Muscle of leg (tissue), 16 donors: ENCODE data around the gene EIF2AK3. TPM values are rescaled to one million over a fixed set of nuclear protein-coding genes. Genes with fewer than 3 reads are reported as not detected.

Experiments
- DNase-seq: peaks from one replicate; pipeline ENCODE4 v3.0.0; 2013
- H3K27ac ChIP-seq: one replicate; pipeline ENCODE4 v1.5.1; 2013; ENCODE audit warnings: mild to moderate bottlenecking, low read length, control low read depth
- H3K27me3 ChIP-seq: one replicate; pipeline ENCODE4 v1.6.1; 2013; ENCODE audit warnings: low read length; ENCODE audit not compliant: control insufficient read depth, insufficient read depth
- H3K36me3 ChIP-seq: one replicate; pipeline ENCODE4 v1.6.1; 2013; ENCODE audit warnings: low read length; ENCODE audit not compliant: control insufficient read depth, insufficient read depth
- H3K4me1 ChIP-seq: one replicate; pipeline ENCODE4 v1.6.1; 2013; ENCODE audit warnings: low read length; ENCODE audit not compliant: control insufficient read depth, insufficient read depth
- H3K4me3 ChIP-seq: one replicate; pipeline ENCODE4 v1.5.1; 2013; ENCODE audit warnings: low read length, control low read depth
- H3K9me3 ChIP-seq: replicated peaks from 2 replicates; pipeline ENCODE4 v1.6.1; 2013; ENCODE audit warnings: low read depth, low read length; ENCODE audit not compliant: control insufficient read depth
- WGBS: methylation state at CpG from one replicate; pipeline ENCODE4 v1.1.5; 2013; ENCODE audit warnings: missing lambda C conversion rate; ENCODE audit not compliant: insufficient coverage; 5-methylcytosine and 5-hydroxymethylcytosine counted together
- long read RNA-seq, 11 donors: transcript quantifications; one replicate each; lab custom pipeline, GENCODE V29; 2026
- polyA plus RNA-seq, 8 donors: library from polyadenylated mRNA; unstranded; fragments of 120-200 nt; gene quantifications; one replicate each; pipeline versions ENCODE4 v1.2.1 to v1.2.3, GENCODE V29; 2013; ENCODE audit warnings: inconsistent platforms in 1 of 8, low replicate concordance in 1 of 8; ENCODE audit not compliant: insufficient read length in 8 of 8, insufficient read depth in 1 of 8
- total RNA-seq: library from RNA; stranded (reverse); fragments of 120-200 nt; gene quantifications from one replicate; pipeline ENCODE4 v1.2.4, GENCODE V29; 2013

The EIF2AK3 gene
- 22.6 TPM for total RNA-seq
- polyA plus RNA-seq = 10 to 100 TPM; 14.2 to 25.4 (median 17.9) TPM
- long read RNA-seq, donor 1 = 0 reads
- long read RNA-seq, donor 2, full-length matches to known transcripts = 1 of 1 reads
- long read RNA-seq, donor 2, partial matches to known transcripts = 0 of 1 reads
- long read RNA-seq, donor 2, other reads (novel, unspliced or antisense) = 0 of 1 reads
- long read RNA-seq, donor 3, full-length matches to known transcripts = 2 of 2 reads
- long read RNA-seq, donor 3, partial matches to known transcripts = 0 of 2 reads
- long read RNA-seq, donor 3, other reads (novel, unspliced or antisense) = 0 of 2 reads
- long read RNA-seq, donor 4 = 0 reads
- long read RNA-seq, donor 5 = 0 reads
- long read RNA-seq, donor 6, full-length matches to known transcripts = 2 of 2 reads
- long read RNA-seq, donor 6, partial matches to known transcripts = 0 of 2 reads
- long read RNA-seq, donor 6, other reads (novel, unspliced or antisense) = 0 of 2 reads
- long read RNA-seq, donor 7, full-length matches to known transcripts = 1 of 1 reads
- long read RNA-seq, donor 7, partial matches to known transcripts = 0 of 1 reads
- long read RNA-seq, donor 7, other reads (novel, unspliced or antisense) = 0 of 1 reads
- long read RNA-seq, donor 8 = 0 reads
- long read RNA-seq, donor 9 = 0 reads
- long read RNA-seq, donor 10, full-length matches to known transcripts = 1 of 1 reads
- long read RNA-seq, donor 10, partial matches to known transcripts = 0 of 1 reads
- long read RNA-seq, donor 10, other reads (novel, unspliced or antisense) = 0 of 1 reads
- long read RNA-seq, donor 11 = 0 reads

GRCh38 chr2:88627055-88627855 lies at the start of gene EIF2AK3:
Gene EIF2AK3 (minus strand): TSS chr2:88627464. CDS start chr2:88627274, 190 bp downstream.
- DNase-seq = peak; percentile 100
- H3K4me3 ChIP-seq = peak within 1 kb of the TSS; percentile 80
- no peaks in the 10 kb centered on the region for H3K27me3 ChIP-seq
- H3K36me3 ChIP-seq = no peaks in the 10 kb centered on the region
- H3K4me1 ChIP-seq = peaks cover 28% of the 10 kb centered on the region
- under 1% methylated on average over 61 of the region's 75 CpGs for whole genome bisulfite sequencing
- H3K9me3 ChIP-seq = no peaks in the 10 kb centered on the region
- H3K27ac ChIP-seq = peak within 1 kb of the TSS; percentile 100

GRCh38 chr2:88673363-88673762 lies 46.1 kb upstream of the EIF2AK3 start:
- no peaks in the 10 kb centered on the region for H3K9me3 ChIP-seq
- WGBS = no CpG with 5 or more reads among the region's 1 CpG
- H3K4me1 ChIP-seq = no peaks in the 10 kb centered on the region
- DNase-seq = no peak
- H3K27me3 ChIP-seq = no peaks in the 10 kb centered on the region
- H3K4me3 ChIP-seq = no peak overlapping the region
- H3K27ac ChIP-seq = no peak overlapping the region
- H3K36me3 ChIP-seq = no peaks in the 10 kb centered on the region

- H3K27ac ChIP-seq = no peak overlapping the region
- peak; percentile 48 for DNase-seq
- WGBS = 22% methylated on average over 2 of the region's 11 CpGs
- no peaks in the 10 kb centered on the region for H3K27me3 ChIP-seq
- no peaks in the 10 kb centered on the region for H3K4me1 ChIP-seq
- no peaks in the 10 kb centered on the region for H3K9me3 ChIP-seq
- no peaks in the 10 kb centered on the region for H3K36me3 ChIP-seq
- no peak overlapping the region for H3K4me3 ChIP-seq
These were observed 44.6 kb upstream of the EIF2AK3 start for GRCh38 chr2:88671786-88672427.

- Histone ChIP-seq H3K4me3 (no peak overlapping the region), H3K9me3 (no peaks in the 10 kb centered on the region), H3K36me3 (no peaks in the 10 kb centered on the region), H3K27me3 (no peaks in the 10 kb centered on the region), H3K4me1 (no peaks in the 10 kb centered on the region), H3K27ac (no peak overlapping the region)
- DNase-seq = peak; percentile 23
- WGBS = no CpG with 5 or more reads among the region's 6 CpGs
These were observed 42.4 kb upstream of the EIF2AK3 start for GRCh38 chr2:88669482-88670214.

- Histone ChIP-seq H3K27ac (no peak overlapping the region), H3K4me1 (no peaks in the 10 kb centered on the region), H3K36me3 (no peaks in the 10 kb centered on the region), H3K9me3 (no peaks in the 10 kb centered on the region), H3K27me3 (no peaks in the 10 kb centered on the region), H3K4me3 (no peak overlapping the region)
- no peak for DNase-seq
- no CpG with 5 or more reads among the region's 2 CpGs for whole genome bisulfite sequencing
These were observed 41.6 kb upstream of the EIF2AK3 start for GRCh38 chr2:88668862-88669261.

- Histone ChIP-seq H3K36me3 (no peaks in the 10 kb centered on the region), H3K27ac (no peak overlapping the region), H3K4me3 (no peak overlapping the region), H3K4me1 (no peaks in the 10 kb centered on the region), H3K9me3 (no peaks in the 10 kb centered on the region), H3K27me3 (no peaks in the 10 kb centered on the region)
- DNase-seq = no peak
- WGBS = no CpG with 5 or more reads among the region's 2 CpGs
These were observed 40.0 kb upstream of the EIF2AK3 start for GRCh38 chr2:88667219-88667618.

GRCh38 chr2:88666576-88666975 lies 39.3 kb upstream of the EIF2AK3 start:
- no peak for DNase-seq
- Histone ChIP-seq H3K36me3 (no peaks in the 10 kb centered on the region), H3K27me3 (no peaks in the 10 kb centered on the region), H3K4me1 (no peaks in the 10 kb centered on the region), H3K27ac (no peak overlapping the region), H3K4me3 (no peak overlapping the region), H3K9me3 (no peaks in the 10 kb centered on the region)
- 80% methylated on average over 4 of the region's 4 CpGs for WGBS

- Histone ChIP-seq H3K27ac (no peak overlapping the region), H3K27me3 (no peaks in the 10 kb centered on the region), H3K4me1 (peaks cover 13% of the 10 kb centered on the region), H3K4me3 (no peak overlapping the region), H3K9me3 (no peaks in the 10 kb centered on the region), H3K36me3 (no peaks in the 10 kb centered on the region)
- WGBS = no CpG with 5 or more reads among the region's 1 CpG
- no peak for DNase-seq
These were observed 33.4 kb upstream of the EIF2AK3 start for GRCh38 chr2:88660622-88661021.

GRCh38 chr2:88659538-88659915 lies 32.3 kb upstream of the EIF2AK3 start:
- WGBS = 13% methylated on average over 1 of the region's 4 CpGs
- Histone ChIP-seq H3K4me3 (no peak overlapping the region), H3K36me3 (no peaks in the 10 kb centered on the region), H3K4me1 (peaks cover 13% of the 10 kb centered on the region), H3K9me3 (no peaks in the 10 kb centered on the region), H3K27ac (peak overlapping the region; percentile 88), H3K27me3 (no peaks in the 10 kb centered on the region)
- DNase-seq = peak; percentile 84
